CD4-positive, alpha-beta T cell (primary cell): ENCODE measurements around the gene IRS1. TPM values are rescaled to one million over a fixed set of nuclear protein-coding genes. Genes with fewer than 3 reads are reported as not detected.

Source experiments
- ATAC-seq: fragments of 200-7000 bp; cut with Tn5 transposase; one replicate; pipeline ENCODE4 v1.10.0; 2022; ENCODE audit warnings: mild to moderate bottlenecking; ENCODE audit not compliant: poor library complexity
- CTCF ChIA-PET: fragments of 350-600 bp; sonication (Branson Sonifier 250); formaldehyde crosslinking; loops from one replicate; lab custom pipeline; 2021; ENCODE audit warnings: antibody characterized with exemption, inconsistent platforms; lab: Charles Lee
- POLR2A ChIA-PET: fragments of 350-600 bp; sonication (Branson Sonifier 250); formaldehyde crosslinking; loops from one replicate; lab custom pipeline; 2021; ENCODE audit warnings: antibody characterized with exemption, inconsistent platforms; lab: Charles Lee
- DNase-seq, 14 experiments: peaks; one replicate each; pipeline ENCODE4 v3.0.0-alpha.2; 2013 to 2020; ENCODE audit warnings: mixed read lengths in 2 of 14
- H3K27ac ChIP-seq, 2 donors: one replicate each; pipeline versions ENCODE4 v1.5.1 to v1.7.0; 2013; ENCODE audit warnings: low read length in 2 of 2, low read depth in 1 of 2, mild to moderate bottlenecking in 1 of 2
- H3K27me3 ChIP-seq, 2 experiments: 1 replicate in 1 of 2; 2 replicates in 1 of 2; pipeline versions ENCODE4 v1.6.1 to v1.7.0; 2013; ENCODE audit warnings: low read length in 2 of 2, control low read depth in 1 of 2, mild to moderate bottlenecking in 1 of 2, moderate library complexity in 1 of 2; ENCODE audit not compliant: insufficient read depth in 2 of 2, control insufficient read depth in 1 of 2
- H3K36me3 ChIP-seq: one replicate; pipeline ENCODE4 v1.6.1; 2013; ENCODE audit warnings: low read length, control low read depth; ENCODE audit not compliant: insufficient read depth
- H3K4me1 ChIP-seq: one replicate; pipeline ENCODE4 v1.6.1; 2013; ENCODE audit warnings: low read length, control low read depth; ENCODE audit not compliant: insufficient read depth
- H3K4me3 ChIP-seq: one replicate; pipeline ENCODE4 v1.5.1; 2013; ENCODE audit warnings: mild to moderate bottlenecking, low read length, moderate library complexity
- H3K9me3 ChIP-seq, 2 experiments: 1 replicate in 1 of 2; 2 replicates in 1 of 2; pipeline versions ENCODE4 v1.6.1 to v1.7.0; 2013; ENCODE audit warnings: low read length in 2 of 2, mild to moderate bottlenecking in 2 of 2, control low read depth in 1 of 2, moderate library complexity in 1 of 2; ENCODE audit not compliant: control insufficient read depth in 1 of 2, insufficient read depth in 1 of 2
- H3K27ac Mint-ChIP-seq: one replicate; pipeline ENCODE4 v1.8.0; 2020; ENCODE audit warnings: mixed read lengths
- H3K27me3 Mint-ChIP-seq: one replicate; pipeline ENCODE4 v1.8.0; 2021; ENCODE audit warnings: mixed read lengths
- H3K36me3 Mint-ChIP-seq: one replicate; pipeline ENCODE4 v1.8.0; 2021; ENCODE audit warnings: low read depth, mixed read lengths
- H3K4me1 Mint-ChIP-seq: one replicate; pipeline ENCODE4 v1.8.0; 2021; ENCODE audit warnings: low read depth, mixed read lengths
- H3K4me3 Mint-ChIP-seq: one replicate; pipeline ENCODE4 v1.8.0; 2020; ENCODE audit warnings: mild to moderate bottlenecking, mixed read lengths
- H3K9me3 Mint-ChIP-seq: one replicate; pipeline ENCODE4 v1.8.0; 2020; ENCODE audit warnings: mixed read lengths
- intact Hi-C, 2 experiments: fragments of 100-400 bp; cut with DNase I in 1 of 2; cut with micrococcal nuclease in 1 of 2; formaldehyde crosslinking; loops; one replicate each; pipeline versions ENCODE4 v1.15.1 to v1.9.0; 2023 to 2025; cut with DNase I, micrococcal nuclease
- total RNA-seq, 174 experiments: library from RNA in 2 of 174; stranded (reverse) in 2 of 174; gene quantifications; one replicate each; pipeline ENCODE4 v1.2.3 and lab custom pipeline; 2021 to 2026
- TF ChIP-seq, protein P1 (sequence below): fragments of 200-600 bp; IDR thresholded peaks from one replicate; pipeline ENCODE4 v1.8.0; 2022; ENCODE audit warnings: antibody characterized with exemption, mild to moderate bottlenecking

IRS1 gene
- total RNA-seq, 2 experiments from 2014 or later = 2.9 TPM

DNA sequence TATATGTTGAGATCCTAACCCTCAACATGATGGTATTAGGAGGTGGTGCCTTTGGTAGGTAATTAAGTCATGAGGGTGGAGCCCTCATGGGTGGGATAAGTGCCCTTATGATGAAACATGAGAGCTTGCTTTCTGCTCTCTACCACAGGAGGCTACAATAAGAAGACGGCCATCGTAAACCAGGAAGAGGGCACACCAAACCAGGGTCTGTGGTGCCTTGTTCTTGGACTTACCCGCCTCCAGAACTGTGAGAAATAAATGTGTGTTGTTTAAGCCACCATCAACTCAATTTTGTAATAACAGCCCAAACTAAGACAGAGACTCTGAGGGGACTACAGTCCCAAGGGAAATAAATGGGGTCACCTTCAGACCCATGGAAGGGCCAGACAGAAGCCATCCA is 52.3 kb downstream of the IRS1 start:
- Histone ChIP-seq H3K9me3 (no peaks in the 10 kb centered on the region), H3K27me3 (no peaks in the 10 kb centered on the region), H3K4me3 (no peak overlapping the region), H3K36me3 (peaks cover 3% of the 10 kb centered on the region), H3K27ac (no peak overlapping the region), H3K4me1 (no peaks in the 10 kb centered on the region)
- no peak for DNase-seq
- Mint-ChIP-seq H3K27ac (no peak overlapping the region), H3K4me3 (no peak overlapping the region), H3K4me1 (no peaks in the 10 kb centered on the region), H3K9me3 (no peaks in the 10 kb centered on the region), H3K36me3 (no peaks in the 10 kb centered on the region), H3K27me3 (no peaks in the 10 kb centered on the region)
- CTCF ChIA-PET = no interaction called here
- ATAC-seq = no peak
- intact Hi-C loops = no loop called here
- TF ChIP-seq, protein P1, sequence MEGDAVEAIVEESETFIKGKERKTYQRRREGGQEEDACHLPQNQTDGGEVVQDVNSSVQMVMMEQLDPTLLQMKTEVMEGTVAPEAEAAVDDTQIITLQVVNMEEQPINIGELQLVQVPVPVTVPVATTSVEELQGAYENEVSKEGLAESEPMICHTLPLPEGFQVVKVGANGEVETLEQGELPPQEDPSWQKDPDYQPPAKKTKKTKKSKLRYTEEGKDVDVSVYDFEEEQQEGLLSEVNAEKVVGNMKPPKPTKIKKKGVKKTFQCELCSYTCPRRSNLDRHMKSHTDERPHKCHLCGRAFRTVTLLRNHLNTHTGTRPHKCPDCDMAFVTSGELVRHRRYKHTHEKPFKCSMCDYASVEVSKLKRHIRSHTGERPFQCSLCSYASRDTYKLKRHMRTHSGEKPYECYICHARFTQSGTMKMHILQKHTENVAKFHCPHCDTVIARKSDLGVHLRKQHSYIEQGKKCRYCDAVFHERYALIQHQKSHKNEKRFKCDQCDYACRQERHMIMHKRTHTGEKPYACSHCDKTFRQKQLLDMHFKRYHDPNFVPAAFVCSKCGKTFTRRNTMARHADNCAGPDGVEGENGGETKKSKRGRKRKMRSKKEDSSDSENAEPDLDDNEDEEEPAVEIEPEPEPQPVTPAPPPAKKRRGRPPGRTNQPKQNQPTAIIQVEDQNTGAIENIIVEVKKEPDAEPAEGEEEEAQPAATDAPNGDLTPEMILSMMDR = no peak
- POLR2A ChIA-PET = no interaction called here

DNA sequence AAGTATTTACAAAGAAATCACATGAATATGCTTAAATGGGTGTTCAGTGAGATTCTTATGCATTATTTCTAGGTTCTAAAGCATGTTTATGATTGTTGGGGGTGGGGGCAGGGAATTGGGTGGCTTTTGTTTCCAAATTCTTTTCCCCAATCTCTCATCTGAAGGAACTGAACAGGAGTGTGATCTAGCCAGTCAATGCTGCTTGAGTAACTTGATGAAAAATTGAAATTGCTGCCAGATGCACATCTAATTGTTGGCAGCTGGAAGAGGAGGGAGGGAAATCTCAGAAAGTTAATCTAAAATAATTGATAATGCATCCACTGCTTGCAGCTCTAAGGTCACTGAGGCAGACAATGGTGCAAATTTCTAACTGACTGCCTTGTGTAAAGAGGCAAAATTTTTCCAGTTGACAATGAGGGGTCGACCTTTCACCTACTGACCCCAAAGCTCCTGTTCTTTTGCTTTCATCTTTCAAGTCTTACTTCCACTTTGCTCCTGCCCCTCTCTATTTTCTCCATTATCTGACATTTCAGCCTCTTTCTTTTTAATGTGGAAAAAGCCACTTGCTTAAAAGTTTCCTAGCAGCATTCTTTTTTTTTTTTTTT is 53.3 kb downstream of the IRS1 start:
- Mint-ChIP-seq H3K27ac (no peak overlapping the region), H3K4me3 (no peak overlapping the region), H3K27me3 (no peaks in the 10 kb centered on the region), H3K9me3 (no peaks in the 10 kb centered on the region), H3K4me1 (no peaks in the 10 kb centered on the region), H3K36me3 (no peaks in the 10 kb centered on the region)
- CTCF ChIA-PET = no interaction called here
- TF ChIP-seq, protein P1 = no peak
- no peak for DNase-seq
- H3K4me1 ChIP-seq = no peaks in the 10 kb centered on the region
- POLR2A ChIA-PET = no interaction called here
- H3K27ac ChIP-seq = no peak overlapping the region
- H3K9me3 ChIP-seq = no peaks in the 10 kb centered on the region
- intact Hi-C loops = no loop called here
- no peaks in the 10 kb centered on the region for H3K27me3 ChIP-seq
- H3K36me3 ChIP-seq = peaks cover 3% of the 10 kb centered on the region
- no peak for ATAC-seq
- no peak overlapping the region for H3K4me3 ChIP-seq

DNA sequence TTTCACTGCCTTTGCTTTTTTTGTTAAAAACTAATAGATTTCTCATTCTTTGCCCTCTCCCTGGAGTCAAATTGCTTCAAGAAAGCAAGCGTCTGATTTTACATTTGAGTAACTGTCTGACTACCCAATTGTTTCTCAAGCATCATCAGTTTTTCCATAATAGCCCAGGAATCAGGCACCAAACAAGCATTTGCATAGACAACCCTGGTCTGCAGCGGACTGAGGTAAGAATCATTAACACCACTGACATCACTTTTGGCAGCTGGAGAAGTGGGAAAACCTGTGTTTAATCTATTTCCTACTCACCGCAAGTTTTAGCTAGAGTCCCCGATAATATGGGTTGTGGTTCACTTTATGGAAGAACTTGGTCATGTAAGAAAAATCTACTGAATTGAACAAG is 55.7 kb downstream of the IRS1 start:
- no peak overlapping the region for H3K27ac Mint-ChIP-seq
- peaks cover 4% of the 10 kb centered on the region for H3K4me1 Mint-ChIP-seq
- no peaks in the 10 kb centered on the region for H3K27me3 ChIP-seq
- no peaks in the 10 kb centered on the region for H3K36me3 Mint-ChIP-seq
- ChIA-PET POLR2A (interaction anchor here (0.6 kb wide), 1 partner anchor 720 kb away, joined by 3 read pairs; no protein-coding TSS in a partner anchor), CTCF (no interaction called here)
- H3K36me3 ChIP-seq = peaks cover 3% of the 10 kb centered on the region
- no peak overlapping the region for H3K4me3 ChIP-seq
- TF ChIP-seq, protein P1 = no peak
- ATAC-seq (no peak), DNase-seq (no peak)
- no peaks in the 10 kb centered on the region for H3K4me1 ChIP-seq
- intact Hi-C loops = no loop called here
- H3K27me3 Mint-ChIP-seq = no peaks in the 10 kb centered on the region
- H3K9me3 ChIP-seq = no peaks in the 10 kb centered on the region
- H3K4me3 Mint-ChIP-seq = no peak overlapping the region
- H3K27ac ChIP-seq = no peak overlapping the region
- H3K9me3 Mint-ChIP-seq = no peaks in the 10 kb centered on the region
